GM19035 (cell line): ENCODE data around the gene ZNF618.
"Not testable (repeated sequence)": the region's sequence is repeated elsewhere in the genome, so short reads cannot be mapped to it uniquely, and the experiment has no call there.

Source experiments
- ATAC-seq: cut with Tn5 transposase; IDR thresholded peaks from one replicate; pipeline ENCODE4 v1.9.1; 2021; ENCODE audit not compliant: unreplicated experiment

The ZNF618 gene

DNA sequence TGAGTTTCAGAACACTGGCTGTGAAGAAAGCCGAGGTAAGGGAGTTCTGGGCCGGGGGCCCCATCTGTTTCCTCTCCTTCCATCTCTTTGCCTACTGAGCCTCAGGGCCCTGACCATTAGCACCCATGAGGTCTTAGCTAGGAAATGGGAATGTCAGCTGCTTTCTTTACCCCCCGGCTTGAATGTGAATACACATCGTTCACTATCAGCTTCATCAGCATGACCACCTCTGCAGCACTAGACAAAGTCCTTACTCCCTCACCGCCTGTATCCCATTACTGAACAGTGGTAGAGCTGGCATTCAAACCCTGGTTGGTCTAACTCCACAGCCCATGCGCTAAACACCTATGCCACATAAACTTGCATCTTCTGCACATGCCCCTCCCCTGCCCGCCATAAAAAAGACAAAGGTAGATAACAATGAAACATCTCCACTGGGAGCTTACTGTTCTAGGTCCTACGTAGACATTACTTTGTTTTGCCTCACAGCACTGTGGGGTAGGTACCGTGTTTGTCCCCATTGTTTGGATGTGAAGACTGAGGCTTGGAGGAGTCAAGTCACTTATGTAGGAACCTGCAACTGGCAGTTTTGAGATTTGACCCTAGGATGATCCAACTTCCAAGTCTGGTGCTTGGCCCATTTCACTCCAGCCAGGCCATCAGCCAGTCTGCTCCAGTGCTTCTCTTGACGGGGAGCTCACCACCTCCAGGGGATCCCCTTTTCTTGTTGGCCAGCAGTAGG, 108.7 kb downstream of the ZNF618 start:
- ATAC-seq, result no peak

DNA sequence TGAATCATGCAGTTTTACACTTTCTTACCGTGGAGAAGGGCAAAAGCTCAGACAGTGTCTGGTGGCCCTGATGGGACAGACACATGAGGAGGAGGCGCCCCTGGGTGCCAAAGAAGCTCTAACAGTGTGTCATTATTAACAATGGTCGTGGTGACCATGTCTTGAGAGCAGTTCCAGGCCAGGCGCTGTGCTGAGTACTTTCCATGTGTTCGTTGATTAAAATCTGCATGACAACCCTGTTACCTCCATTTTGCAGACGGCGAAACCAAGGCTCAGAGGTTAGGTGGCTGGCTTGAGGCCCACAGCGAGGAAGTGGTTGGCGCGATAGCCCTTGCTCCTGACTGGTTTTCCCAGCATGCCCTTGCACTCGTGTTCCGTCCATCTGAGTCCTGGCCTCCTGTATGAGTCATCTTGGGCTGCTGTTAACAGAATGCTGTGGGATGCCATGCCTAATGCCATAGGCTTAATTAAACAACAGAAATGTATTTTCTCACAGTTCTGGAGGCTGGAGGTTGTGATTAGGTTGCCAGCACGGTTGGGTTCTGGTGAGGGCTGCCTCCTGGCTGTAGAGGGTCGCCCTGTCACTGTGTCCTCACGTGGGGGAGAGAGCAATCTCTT, 110.0 kb downstream of the ZNF618 start:
- no peak for ATAC-seq

DNA sequence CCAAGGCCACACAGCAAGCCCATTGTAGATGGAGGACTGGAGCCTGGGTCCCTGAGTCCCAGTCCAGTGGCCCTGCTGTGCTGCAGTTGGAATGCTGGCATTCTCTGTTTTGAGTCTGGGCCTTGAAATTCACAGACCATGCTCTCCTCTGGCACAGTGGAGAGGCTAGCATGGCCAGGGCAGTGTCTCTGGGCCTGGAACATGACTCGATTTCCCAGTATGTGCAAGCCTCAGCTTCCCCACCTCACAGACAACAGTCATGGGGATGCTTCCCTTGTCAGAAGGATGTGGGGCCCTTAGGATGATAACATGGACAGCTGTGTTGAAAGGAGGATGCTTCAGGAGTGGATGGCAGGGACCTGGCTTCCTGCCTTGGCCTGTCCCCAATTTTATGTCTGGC, 110.8 kb downstream of the ZNF618 start:
- no peak for ATAC-seq

DNA sequence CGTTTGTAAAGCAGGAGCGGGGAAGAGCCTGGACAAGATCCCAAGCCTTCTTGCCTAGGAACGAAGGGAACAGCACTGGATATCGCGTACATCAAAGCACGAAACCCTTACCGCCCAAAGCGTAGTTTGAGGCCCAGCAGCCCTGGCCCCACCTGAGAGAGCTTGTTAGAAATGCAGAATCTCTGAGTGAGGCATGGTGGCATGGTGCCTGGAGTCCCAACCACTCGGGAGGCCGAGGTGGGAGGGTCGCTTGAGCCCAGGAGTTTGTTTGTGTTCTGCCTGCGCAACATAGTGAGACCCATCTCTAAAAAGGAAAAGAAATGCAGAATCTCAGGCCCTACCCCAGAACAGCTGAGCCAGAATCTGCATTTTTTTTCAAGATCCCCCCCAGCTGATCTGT, 111.4 kb downstream of the ZNF618 start:
- ATAC-seq, result no peak

DNA sequence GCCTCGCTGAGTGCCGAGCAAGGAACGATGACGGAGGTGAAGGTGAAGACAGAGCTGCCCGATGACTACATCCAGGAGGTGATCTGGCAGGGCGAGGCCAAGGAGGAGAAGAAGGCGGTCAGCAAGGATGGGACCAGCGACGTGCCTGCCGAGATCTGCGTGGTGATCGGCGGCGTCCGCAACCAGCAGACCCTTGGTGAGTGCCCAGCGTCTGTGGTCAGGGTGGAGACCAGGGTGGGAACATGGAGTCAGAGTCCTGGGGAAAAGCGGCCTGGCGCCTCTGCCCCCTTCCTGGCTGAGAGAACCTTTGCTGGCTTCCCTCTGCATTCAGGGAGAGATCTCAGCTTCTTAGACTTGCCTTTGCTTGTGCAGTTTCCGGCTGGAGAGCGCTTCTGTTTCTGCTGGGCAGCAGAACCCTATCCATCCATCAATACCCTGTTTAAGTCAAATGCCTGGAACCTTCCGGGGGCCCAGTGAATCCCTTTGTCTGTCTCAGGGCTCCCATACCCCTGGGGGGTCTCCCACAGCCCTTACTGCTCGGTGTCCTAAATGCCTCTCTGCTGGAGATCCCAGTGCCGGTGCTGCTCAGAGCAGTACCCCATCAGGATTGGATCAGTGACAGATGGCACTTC, 112.4 kb downstream of the ZNF618 start:
- ATAC-seq, result no peak

DNA sequence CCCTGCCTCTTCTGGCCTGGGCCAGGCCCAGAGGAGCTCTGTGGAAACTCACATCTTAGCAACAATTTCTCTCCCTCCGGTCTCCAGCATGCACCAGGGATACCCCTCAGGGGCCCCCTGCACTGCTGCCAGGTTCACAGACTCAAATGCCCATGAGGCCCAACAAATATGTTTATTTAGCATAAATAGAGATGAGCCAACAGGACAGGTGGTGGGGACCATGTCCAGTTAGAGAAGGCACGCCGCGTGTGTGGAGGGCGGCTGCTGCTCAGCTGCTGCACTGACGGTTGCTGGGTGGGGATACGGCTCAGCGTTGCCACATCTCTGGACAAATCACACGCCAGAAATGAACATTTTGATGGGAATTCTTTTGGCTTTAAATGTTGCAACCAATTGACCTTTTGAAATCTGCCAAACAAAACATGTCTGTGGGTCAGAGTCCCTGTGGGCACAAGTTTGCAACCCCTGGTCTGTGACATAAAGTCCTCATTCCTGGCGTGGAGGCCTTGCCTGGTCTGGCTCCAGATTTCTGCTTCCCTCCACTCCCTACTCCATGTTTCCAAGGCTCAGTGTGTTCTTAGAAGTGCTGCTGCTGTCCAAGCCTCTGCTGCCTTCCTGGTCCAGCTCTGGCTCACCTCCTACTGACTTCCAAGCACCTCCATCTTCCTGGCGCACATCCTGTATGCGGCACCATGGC, 113.1 kb downstream of the ZNF618 start:
- no peak for ATAC-seq

DNA sequence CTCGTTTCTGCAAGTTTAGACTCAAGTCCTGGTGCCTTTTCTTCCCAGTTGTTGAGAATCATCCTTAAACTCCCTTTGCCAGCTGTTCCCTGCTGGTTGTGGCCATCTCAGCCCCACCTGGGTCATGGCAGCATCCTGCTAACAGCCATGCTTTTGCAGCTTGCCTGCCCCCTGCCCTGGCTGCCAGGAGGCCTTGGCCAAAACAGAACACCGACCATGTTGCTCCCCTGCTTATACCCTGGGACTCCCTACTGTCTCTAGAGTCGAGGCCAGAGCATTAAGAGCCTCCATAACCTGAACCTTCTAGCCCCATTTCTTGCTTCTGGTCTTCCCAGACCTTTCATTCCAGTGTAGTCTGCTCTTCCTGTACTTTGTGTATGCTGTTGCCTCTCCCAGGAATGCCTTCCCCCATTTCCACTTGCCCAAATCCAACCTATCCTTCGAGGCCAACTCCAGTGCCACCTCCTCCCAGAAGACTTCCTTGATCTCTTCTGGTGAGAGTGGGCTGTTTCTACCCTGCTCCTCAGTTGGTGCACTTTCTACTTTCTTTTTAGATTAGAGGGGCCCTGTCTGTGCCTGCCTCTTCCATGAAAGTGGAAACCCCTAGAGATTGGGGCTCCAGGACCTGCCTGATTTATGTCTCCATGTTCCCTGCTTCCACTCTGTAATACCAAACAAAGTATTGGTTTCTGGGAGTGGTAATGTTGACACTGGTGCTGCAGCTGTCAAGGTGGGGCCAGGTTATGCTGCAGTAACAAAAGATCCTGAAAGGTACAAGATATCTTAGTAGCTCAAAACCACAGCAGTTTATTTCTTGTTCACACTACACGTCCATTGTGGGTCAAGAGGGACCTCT, 113.8 kb downstream of the ZNF618 start:
- no peak for ATAC-seq

DNA sequence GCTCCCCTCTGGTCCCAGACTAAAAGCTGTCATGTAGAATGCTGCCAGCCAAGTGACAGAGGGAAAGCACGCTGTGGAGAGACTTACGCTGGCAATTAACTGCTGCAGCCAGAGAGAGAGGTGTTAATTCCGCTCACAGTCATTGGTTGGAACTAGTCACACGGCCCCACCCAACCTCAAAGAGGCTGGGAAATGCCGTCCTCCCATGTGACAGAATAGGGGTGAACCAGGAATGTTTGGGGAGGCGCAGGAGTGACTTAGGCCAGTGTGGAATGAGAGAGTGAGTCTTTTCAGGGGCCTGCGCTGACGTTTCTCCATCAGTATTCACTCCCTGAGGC, 114.4 kb downstream of the ZNF618 start:
- ATAC-seq, result no peak

DNA sequence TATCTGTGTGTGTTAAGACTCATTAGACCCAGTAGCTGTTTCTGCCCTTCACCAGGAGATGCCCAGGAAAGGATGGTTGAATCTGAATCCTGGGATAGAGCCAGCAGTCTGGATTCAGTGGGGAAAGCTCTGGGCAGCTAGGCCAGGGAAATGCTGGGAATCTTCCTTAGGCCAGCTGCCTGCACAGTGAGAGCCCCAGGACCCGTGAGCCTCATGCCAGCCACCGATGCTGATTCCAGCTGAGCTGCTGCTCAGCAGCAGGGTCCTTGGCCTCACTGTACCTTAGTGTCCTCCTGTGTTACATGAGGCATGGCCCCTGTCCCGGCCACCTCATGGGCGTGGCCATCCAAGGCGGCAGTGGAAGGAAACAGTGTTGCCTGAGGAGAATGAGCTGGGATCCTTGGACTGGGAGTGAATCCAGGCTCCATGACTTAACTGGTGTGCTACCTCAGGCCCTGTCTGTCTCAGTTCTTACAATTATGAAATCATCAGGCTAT, 114.9 kb downstream of the ZNF618 start:
- no peak for ATAC-seq

DNA sequence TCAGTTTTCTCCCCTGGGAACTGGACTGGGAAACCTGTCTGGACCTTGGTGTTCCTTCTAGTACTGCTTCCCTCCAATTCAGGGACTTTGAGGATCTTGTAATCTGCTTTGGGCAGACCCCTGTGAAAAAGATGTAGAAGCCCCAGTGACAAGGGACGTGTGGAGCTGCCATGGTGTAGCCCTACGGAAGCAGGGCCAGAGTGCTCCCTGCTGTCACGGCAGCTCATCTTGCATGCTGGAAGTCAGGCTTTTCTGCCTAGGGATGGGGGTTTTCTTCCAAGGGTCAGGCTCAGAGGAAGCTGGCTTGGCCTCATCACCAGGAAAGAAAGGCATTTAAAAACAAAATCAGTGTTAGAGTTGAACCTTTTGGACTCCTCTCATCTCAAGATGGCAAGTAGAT, 115.6 kb downstream of the ZNF618 start:
- no peak for ATAC-seq

DNA sequence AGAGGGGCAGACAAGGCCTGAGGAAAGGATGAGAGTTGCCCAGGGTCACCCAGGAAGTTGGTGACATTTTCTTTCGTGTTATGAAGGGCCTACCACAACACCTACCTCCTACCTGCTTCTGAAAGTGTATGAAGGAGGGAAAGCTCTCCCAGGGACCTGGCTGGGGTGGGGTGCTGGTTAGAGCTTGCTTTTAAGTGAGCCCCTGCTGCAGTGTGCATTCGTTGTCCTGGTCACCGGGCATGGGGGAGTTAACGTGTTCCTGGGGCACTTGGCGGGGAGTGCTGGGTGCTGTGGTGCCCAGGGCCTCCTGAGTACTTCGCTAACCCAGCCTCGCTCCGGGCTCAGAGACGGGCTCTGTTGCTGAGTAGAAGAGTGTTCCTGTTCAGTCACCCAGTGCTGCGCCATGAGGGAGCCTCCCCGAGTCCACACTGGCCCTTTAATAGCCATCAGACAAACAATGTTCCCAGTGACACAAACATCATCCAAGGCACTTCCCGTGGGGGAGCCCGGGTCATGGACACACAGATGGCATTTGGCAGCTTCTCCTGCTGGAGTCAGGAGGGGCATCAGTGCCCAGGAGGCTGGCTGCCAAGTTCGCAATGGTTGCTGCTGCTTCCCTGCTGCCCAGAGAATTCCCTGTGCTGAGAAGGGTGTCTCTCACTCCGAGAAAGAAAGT, 116.3 kb downstream of the ZNF618 start:
- ATAC-seq, result no peak

DNA sequence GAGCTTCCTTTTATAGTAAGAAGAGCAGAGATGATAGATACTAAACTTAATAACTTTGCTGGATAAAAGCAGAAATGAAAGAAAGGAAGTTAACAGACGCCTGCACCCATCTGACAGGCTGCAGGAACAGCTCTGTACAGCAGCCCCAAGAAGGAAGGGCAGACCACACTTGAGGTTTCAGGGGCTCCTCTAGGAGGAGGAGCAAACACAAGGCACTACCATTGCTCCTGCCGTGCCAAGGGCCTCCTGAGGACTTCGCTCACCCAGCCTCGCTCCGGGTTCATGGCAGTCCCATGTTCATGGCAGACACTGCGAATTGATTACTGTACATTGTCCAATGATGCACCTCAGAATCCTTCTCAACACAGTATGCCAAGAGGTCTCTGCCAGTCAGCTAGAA, 116.9 kb downstream of the ZNF618 start:
- ATAC-seq, result no peak

DNA sequence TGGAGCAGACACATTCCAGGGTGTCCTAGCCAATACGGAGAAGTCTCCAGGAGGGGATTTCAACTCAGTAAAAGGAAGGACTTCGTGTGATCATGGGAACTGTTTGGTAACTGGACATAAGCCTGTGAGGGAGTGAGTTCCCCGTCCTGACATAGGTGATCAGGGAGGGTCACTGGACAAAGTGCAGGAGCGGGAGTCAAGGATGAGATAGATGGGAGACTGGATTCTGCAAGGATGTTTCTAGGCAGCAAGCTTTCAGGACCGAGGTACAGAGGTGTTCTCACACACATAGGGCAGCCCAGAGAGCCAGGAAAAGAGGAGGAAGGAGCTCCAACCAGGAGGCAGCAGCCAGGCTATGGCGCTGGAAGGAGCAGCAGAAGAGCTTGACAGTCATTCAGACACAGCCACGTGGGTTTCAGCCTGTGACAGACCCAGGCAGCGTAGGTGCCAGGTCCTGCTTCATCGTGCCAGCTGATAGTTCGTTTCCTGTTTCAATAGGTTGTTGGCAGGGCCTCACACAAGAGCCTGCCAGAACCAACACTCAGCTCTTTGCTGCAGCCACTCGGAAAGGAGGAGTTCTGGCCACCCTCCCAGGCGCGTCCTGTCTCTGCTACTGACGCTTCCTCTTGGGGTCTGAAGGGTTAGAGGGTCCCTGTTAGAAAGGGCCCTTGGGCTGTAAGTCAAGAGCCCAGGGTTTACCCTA, 117.9 kb downstream of the ZNF618 start:
- ATAC-seq, result no peak

DNA sequence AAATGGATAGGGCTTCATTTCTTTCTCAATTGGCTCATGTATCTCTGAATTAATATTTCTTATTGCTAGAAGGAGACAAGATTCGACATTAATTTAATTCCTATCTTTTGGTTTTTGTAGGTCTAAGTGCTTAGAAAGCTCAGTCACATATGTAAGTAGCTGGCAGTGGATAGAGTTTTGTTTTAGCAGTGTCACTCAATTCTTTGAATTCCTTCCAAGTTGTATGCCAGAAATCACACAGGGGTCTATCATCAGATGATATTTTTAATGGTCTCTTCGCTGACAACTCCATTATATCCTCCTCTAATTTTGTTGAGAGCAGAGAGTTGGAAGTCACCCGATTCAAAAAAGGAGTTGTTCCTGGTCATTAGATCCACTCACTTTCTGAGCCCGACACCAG, 119.3 kb downstream of the ZNF618 start:
- ATAC-seq, result no peak

DNA sequence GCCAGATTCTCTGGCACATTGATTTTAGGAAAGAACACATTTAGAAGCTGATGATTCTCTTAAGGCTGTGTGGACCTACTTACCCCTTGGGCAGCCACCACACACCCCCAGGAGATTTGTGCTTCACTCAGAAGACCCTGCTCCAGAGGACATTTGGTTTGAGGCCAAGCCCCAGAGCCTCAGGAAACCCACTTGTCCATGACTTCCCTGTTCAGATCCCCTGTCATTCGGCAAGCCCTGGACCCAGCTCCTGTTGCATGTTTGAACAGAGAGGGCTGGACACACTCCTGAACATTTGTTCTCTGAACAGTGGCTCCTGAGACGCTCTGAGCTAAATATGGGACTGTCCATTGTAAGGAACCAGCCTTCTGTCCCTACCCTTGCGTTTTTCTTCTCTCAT, 119.9 kb downstream of the ZNF618 start:
- ATAC-seq, result no peak

DNA sequence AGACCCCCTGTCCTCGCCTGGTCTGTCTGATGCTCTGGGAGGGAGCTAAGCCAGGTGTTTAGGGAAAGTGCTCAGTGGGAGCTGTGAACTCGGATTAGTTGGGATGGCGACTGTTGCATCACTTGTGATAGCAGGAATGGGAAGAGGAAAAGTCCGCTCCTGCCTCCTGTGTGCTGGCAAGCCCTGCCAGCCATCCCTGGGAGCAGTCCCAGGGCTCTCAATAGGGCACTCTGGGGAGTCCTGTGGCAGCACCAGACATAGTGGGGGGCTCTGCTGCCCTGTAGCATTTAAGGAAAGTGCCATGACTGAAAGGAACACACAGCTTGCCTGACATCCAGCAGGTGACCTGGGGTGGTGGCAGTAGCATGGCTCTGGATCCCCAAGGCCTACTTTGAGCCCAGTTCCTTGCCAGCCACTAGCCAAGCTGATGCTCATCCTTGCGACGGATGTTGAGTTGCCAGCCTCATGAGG, 120.5 kb downstream of the ZNF618 start:
- no peak for ATAC-seq

DNA sequence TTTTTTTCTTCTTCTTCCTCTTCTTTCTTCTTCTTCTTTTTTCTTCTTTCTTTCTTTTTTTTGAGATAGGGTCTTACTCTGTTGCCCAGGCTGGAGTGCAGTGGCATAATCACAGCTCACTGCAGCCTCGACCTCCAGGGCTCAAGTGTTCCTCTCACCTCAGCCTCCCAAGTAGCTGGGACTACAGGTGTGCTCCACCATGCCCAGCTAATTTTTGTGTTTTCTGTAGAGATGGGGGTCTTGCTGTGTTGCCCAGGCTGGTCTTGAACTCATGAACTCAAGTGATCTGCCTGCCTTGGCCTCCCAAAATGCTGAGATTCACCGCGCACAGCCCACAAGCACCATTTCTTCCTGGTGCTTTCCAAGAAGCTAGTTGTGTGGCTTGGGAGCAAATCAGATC, 121.0 kb downstream of the ZNF618 start:
- ATAC-seq, result not testable (repeated sequence)

DNA sequence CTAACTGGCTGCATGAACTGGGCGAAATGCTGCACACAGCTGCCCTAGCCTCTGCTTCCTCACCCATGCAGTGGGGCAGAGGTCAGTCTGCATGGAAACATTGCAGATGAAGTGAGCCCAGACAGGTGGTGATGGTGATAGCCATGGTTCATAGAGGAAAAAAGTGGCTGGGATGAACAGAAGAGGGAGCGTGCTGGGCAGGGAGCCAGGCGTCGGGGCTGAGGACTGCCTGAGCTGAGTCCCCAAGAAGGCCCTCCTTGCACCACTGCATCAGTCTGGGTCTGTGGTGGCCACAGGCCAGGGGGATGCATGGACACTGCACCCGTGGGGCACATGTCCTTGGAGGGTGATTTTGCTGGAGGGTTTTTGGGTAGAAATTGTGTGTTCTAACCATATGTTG, 121.5 kb downstream of the ZNF618 start:
- ATAC-seq, result no peak

DNA sequence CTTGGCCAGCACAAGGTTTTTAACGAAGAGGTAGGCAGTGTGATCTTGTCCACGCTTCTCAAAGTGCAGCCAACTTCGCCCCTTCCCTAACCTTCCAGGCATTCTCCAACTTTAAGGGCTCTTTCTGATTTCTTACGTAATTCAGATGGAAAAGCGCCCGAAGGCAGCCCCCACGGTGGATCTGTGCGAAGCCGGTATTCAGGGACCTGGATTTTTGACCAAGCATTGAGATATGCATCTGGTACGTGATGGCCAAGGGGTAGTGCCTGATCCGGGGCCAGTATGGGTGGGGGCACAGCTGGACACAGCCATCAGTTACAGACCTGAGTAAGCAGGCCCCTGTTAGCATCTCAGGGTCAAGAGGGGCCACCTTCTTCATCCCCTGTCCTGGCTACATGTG, 122.0 kb downstream of the ZNF618 start:
- no peak for ATAC-seq
